HG03135 (cell line): ENCODE measurements around the gene NPHS2.

Experiments
- ATAC-seq: cut with Tn5 transposase; IDR thresholded peaks from one replicate; pipeline ENCODE4 v1.9.1; 2021; ENCODE audit warnings: mild to moderate bottlenecking, moderate library complexity; ENCODE audit not compliant: unreplicated experiment

The NPHS2 gene

GRCh38 chr1:179575497-179576314, at the start of gene NPHS2:
NPHS2 (minus strand) TSS chr1:179575948; CDS start chr1:179575864, 84 bp downstream.
- ATAC-seq: no peak

GRCh38 chr1:179612361-179612760, 36.6 kb upstream of the NPHS2 start:
- ATAC-seq: no peak

- no peak for ATAC-seq
Measured at GRCh38 chr1:179601093-179601492, 25.3 kb upstream of the NPHS2 start.

DNA sequence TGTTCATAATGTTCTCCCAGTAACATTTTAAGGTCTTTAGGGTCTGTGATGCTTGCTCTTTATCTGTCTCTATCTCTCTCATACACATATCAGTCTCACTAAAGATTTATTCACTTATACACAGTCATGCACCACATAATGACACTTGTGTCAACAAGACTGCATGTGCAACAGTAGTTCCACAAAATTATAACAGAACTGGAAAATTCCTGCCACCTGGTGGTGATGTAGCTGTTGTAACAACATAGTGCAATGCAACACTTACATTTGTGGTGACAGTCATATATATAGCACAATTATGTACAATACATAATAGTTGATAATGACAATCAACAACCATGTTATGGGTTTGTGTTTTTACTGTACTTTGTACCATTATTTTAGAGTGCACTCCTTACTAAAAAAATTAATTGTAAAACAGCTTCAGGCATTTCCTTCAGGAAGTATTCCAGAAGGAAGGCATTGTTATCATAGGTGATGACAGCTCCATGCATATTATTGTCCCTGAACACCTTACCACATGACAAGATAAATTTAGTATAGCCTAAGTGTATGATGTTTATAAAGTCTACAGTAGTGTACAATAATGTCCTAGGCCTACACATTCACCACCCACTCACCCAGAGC, 24.0 kb upstream of the NPHS2 start:
- ATAC-seq: no peak

DNA sequence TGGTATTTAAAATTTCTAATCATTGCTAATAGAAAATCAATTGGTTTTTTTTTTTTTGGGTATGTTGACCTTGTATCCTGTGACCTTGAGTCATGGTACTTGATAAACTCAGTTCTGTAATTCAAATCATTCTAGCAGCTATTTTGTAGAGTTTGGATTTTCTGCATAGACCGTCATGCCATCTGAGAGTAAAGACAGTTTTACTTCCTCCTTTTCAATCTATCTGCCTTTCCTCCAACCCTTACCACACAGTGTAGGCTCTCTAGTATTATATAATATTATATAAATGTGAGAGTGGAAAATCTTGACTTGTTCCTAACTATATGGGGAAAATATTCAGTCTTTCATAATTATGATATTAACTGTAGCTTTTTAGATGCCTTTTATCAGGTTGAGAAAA, 22.9 kb upstream of the NPHS2 start:
- ATAC-seq: no peak

DNA sequence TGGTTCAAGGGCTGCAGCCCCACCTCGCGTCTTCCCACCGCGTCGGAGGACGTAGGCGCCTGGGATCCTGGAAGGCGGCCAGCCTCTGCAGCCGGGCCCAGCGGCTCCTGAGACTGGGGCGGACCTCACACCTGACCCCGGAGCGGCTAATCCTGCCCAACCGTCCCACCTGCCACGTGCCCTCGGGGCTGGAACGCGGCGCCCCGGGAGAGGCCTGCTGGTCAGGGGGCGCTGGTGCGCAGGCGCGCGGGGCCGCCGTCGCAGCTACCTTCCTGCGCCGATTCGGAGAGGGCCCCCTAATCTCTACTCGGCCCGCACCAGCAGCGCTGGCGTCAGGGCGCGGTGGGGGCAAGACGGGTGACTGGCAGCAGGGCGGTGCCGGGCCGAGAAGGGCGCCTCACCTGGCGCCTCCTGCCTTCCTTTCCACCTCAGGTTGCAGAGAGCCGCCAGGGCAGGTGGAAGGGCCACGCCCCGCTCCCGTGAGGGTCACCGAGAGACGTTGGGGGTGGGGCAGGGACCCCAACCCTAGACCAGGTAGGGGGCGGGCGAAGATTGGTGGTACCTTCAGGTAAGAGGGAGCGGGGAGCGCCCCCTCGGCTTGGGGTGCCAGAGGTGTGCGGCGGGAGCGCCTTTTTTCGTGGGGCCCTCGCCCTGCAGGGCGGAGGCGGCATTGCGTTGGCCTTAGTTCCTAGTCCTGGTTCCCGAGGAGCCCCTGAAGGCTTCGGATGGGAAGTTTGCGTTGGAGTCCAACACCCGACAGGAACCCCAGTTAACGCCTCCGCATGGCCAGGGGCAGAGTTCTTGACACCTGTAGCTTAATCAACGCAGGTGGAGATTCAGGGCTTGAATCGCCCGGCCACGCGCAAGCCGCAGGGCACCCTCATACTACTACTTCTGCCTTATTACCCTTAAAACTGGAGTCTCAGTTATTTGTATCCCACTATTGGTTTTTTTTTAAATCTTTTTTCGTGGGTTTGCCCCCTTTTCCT, 16.1 kb upstream of the NPHS2 start, which contains the start of gene TDRD5:
Gene TDRD5, plus strand, starts transcription at position 241 of the 989 bp plus-strand sequence. CDS start 784 bp downstream, outside the sequence.
- no peak for ATAC-seq

- ATAC-seq: no peak
Measured at GRCh38 chr1:179591253-179591591, 15.5 kb upstream of the NPHS2 start.

DNA sequence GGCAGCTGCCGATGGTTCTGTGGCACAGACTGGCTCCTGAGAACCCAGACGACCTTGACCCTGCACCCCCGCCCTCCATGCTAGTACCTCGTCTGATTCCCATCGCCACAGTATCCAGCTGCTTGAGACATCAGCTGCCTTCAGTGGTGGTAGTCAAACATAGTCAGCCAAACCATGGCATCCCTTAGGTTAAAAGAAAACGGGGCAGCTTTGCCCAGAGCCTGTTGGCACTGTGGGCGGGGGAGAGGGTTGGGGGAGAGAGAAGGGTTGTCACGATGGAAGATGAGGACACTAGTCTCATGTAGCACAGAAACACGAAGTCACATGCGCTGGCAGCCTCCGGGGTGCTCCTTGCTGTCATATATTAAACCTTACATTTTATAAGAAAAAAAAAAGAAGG, 14.9 kb upstream of the NPHS2 start:
- no peak for ATAC-seq

DNA sequence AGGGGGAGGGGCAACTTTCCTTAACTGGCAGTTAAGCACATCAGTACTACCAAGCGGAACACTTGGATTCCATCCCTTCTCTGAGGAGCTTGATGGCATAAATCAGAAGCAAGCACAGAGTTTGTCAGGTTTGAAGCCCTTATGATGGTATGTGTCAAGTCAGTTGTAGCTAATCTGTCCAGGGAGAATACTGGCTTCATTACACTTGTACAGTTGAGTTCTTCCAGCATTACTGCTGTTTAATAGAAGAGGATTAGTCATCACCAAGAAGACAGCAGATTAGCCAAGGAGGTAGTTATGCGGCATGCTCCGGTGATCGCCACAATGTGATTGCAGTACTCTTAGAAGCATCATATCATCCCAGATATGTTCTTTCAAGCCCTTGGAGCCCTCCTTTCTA, 13.8 kb upstream of the NPHS2 start:
- no peak for ATAC-seq

DNA sequence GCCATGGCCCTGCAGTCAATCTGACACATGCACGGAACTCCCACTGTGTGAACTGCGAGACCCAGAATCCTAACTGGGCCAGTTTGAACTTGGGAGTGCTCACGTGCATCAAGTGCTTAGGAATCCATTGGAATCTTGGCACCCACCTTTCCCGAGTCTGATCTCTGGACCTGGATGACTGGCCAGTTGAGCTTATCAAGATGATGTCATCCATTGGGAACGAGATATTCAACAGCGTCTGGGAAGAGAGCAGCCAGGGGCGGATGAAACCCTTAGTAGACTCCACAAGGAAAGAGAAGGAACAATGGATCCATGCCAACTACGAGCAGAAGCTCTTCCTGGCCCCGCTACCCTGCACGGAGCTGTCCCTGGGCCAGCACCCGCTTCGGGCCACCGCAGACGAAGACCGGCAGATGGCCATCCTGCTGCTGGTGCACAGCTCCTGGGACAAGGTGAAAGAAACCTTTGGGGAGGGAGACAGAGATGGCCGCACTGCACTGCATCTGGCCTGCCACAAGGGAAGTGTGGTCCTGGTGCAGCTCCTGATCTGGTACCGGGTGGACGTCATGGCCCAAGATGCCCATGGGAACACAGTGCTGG, 12.8 kb upstream of the NPHS2 start:
- ATAC-seq: no peak

DNA sequence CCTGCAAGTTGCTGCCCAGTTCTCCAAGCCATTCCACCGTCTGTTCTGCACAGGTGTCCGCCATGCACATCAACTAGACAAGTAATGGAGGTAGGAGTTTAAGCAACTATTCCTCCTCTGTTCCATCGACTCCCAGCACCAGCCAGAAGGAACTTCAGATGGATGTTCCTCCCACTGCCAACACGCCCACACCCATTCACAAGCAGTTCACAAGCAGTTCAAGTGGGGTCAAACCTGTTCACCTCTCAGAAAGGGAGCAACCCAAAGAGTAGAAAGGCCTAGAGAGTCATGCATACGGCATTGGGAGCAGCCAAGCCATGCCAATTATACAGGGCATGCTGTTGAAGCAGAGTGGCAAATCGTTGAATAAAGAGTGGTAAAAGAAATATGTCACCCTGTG, 11.6 kb upstream of the NPHS2 start:
- no peak for ATAC-seq

DNA sequence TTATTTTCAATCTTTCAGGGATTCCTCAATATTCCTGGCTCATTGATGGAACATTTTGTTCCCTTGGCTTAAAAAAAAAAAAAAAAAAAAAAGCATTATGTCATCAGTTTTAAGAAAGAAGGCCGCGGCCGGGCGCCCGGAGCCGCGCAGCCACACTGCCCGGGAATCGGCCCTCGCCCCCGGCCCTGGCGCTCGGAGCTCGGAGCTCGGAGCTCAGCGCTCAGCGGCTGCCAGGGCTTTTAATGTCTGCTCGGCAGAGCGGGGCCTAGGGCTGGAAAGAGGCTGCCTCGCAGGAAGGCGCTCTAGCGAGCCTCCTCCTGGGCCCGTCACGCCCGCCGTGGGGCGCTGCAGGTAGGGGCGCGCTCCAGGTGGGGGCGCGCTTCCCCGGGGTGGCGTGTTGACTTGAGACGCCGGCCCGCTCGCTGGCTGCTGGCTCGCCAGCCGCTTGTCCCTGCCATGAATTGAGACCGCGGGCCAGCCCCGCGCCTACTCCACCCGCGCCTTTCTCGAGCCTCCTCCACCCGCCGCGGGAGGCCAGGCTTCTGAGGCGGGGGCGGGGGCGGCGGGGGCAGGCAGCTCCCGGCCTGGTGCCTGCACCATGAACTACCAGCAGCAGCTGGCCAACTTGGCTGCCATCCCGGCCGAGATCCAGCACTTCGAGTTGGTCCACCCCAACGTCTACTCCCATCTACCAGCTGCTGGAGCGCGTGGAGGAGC, 10.5 kb upstream of the NPHS2 start:
- ATAC-seq: no peak

- no peak for ATAC-seq
Measured at GRCh38 chr1:179583771-179584320, 8.1 kb upstream of the NPHS2 start.

DNA sequence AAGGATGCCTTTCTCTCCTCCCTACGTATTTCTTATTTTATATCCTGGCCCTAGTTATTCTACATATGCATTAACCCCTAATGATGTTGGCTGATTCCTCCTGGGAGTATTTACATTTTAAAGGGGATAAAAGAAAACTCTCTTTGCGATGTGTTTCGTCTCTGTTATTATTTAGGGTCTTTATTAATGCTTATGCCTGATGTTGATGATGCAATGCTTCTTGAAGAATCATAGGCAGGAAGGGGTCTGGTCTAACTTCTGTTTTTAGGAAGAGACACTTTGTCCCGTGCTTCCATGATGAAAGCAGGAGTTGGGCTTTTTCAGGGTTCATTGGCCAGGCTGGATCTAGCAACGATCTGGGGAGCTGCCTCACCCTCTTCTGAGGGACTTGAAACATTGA, 761 bp upstream of the NPHS2 start:
- ATAC-seq: no peak

- ATAC-seq: no peak
Measured at GRCh38 chr1:179558078-179558477, 17.7 kb downstream of the NPHS2 start.

DNA sequence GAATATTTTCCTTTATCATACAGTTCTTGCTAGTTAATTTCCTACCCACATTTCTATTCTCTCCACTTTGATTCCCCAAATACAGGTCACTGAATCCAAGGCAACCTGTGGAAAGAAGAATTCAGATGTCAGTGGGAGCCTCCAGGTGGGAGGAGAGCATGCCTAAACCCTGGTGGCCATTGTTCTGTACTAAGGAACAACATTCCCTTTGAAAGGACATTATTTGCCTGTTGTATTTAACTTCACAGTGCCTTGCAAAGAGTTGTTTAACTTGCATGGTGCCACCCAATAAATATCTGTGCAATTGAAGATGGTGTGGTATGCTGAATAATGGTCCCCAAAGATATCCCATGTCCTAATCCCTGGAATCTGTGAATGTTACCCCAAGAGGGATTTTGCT, 21.3 kb downstream of the NPHS2 start:
- no peak for ATAC-seq

DNA sequence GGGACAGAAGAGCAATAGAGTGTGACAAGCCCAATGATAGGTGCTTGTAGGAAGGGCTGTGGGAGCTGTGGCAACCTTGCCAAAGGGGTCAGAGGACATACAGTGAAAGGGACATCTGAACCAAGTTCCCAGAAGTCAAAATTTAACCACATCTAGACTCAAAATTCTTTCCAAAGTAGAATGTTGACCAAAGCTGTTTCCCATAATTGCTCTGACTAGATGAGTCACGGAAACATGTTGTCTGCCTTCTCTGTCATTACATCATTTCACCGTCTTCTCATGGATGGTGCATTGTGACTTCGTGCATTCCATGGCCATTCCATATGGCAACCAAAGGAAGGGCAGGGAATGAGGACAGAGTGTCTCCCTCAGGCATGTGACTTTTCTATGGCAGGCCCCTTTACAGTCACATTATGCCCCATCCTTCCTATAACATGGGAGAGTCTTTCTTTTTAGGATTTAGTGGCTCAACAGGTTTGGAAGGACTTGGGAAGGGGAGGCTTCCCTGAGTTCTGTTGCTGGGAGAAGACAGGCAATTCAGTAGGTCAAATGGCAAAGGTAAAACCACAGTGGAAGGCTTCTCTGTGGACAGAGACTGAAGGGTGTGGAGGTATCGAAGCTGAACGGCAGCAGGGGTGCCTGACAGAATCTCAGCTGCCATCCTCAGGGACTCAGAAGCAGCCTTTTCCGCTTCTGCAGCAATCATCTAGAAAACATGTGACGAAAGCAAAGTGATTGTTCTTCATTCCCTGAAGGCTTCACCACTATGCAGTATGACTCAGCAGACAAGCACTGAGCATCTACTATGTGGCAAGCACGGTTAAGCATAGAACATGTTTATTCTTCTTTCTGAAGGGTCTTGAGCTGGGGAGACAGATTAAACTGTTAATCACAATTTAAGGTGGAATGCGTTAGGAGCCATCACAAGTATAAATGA, 24.7 kb downstream of the NPHS2 start:
- ATAC-seq: no peak

DNA sequence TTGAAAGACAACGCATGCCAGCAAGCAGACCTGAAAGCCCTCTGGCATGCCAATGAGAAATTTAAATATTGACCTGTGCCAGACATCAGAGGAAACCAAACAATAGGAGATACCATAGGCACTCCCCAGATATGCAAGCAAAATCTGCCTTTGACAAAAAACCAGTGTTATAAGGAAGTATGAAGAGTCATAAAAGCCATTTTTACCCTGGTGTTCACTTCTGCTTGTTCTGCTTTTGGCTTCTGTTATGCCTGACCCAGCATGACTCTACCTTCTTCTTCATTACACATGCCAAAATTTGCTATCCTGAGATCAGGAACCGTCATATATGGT, 26.4 kb downstream of the NPHS2 start:
- no peak for ATAC-seq
